ENCODE data around the gene GRB7.

GRB7 gene

DNA sequence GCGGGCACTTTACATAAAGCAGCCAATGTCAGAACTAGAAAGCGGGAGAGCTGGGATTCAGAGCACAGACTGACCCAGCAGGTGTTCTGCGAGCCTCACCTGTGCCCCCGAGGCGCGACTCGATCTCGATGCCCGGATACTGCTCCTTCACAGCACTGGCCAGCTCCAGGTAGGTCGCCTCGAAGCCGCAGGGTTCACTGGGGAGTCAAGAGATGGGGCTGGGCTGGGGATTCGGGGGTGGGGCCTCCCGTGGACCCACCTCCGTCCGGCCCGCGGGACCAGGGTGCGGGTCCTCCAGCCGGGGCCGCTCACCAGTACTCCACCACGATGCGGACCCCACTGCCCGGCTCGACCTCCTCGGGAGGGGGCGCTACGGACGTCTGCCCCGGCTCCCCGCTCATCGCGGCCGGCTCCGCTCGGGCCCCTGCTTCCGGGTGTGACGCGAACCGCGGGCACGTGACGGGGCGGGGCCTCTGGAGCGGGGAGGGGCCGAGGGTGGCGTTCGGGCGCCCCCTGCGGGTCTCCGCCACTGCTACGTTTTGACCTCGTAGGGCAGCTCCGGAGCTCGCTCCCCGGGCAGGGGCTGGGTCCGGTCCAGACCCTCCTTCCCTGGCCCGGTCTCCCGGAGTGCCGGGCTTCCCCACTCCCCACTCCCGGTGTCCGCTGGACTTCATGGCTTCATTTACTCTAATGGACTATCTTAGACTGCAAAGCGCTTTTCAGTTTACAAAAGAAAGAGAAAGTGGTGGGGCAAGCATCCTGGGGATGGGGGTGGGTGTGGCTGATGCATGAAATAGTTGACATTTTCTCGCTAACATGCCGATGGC, 7.4 kb upstream of the GRB7 start, which contains the start of gene MIEN1:
Gene MIEN1, minus strand, starts transcription at position 438 of the 827 bp plus-strand sequence. Its CDS starts 37 bp downstream, at position 401.
- in situ Hi-C loops (cut with MboI; ENCODE audit: low sequenced_read_pairs, unreplicated experiment): no loop called here
- TF ChIP-seq, protein P1, sequence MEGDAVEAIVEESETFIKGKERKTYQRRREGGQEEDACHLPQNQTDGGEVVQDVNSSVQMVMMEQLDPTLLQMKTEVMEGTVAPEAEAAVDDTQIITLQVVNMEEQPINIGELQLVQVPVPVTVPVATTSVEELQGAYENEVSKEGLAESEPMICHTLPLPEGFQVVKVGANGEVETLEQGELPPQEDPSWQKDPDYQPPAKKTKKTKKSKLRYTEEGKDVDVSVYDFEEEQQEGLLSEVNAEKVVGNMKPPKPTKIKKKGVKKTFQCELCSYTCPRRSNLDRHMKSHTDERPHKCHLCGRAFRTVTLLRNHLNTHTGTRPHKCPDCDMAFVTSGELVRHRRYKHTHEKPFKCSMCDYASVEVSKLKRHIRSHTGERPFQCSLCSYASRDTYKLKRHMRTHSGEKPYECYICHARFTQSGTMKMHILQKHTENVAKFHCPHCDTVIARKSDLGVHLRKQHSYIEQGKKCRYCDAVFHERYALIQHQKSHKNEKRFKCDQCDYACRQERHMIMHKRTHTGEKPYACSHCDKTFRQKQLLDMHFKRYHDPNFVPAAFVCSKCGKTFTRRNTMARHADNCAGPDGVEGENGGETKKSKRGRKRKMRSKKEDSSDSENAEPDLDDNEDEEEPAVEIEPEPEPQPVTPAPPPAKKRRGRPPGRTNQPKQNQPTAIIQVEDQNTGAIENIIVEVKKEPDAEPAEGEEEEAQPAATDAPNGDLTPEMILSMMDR (IDR thresholded peaks at IDR 0.05; ENCODE audit: borderline replicate concordance, control extremely low read depth, extremely low read depth, insufficient read depth, missing control alignments): peak; percentile 70
- DNase-seq (ENCODE audit: low spot score): peak; percentile 99

DNA sequence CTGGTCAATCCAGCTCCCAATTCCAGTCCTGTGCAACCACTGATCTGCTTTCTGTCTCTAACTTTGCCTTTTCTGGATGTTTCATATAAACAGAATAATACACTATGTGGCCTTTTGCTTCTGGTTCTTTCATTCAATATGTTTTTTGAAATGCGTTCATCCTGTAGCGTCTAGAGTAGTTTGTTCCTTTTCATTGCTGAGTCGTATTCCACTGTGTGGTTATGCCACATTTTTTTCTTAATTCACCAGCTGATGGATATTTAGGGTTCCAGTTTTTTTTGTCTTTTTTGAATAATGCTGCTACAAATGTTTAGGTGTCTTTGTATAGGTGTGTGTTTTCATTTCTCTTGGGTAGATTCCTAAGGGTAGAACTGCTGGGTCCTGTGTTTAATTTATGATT, 5.2 kb upstream of the GRB7 start:
- TF ChIP-seq, protein P1 (IDR thresholded peaks at IDR 0.05; ENCODE audit: borderline replicate concordance, control extremely low read depth, extremely low read depth, insufficient read depth, missing control alignments): no peak
- in situ Hi-C loops (cut with MboI; ENCODE audit: low sequenced_read_pairs, unreplicated experiment): no loop called here

DNA sequence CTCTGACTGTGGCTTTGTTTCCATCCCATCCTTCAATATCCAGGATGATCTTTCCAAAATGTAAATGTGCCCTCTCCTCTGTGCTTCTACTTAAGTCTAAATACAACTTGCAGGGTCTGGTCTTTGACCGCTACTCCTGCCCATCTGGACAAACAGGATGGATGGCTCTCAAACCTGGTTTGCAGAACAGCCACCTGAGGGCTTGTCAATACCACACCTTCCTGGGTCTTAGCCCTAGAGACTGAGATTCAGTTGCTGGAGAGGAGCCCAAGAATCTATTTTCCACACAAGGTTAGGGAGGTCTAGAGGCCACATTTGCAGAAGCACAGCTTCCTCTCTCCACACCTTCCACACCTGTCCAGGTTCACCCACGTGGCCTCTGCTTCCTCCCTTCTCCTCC, 1.9 kb upstream of the GRB7 start:
- no peak for DNase-seq (ENCODE audit: low spot score)
- TF ChIP-seq, protein P1 (IDR thresholded peaks at IDR 0.05; ENCODE audit: borderline replicate concordance, control extremely low read depth, extremely low read depth, insufficient read depth, missing control alignments): no peak

More for the DNA sequence above, 5.2 kb upstream of the GRB7 start:
- DNase-seq (ENCODE audit: low spot score): no peak

DNA sequence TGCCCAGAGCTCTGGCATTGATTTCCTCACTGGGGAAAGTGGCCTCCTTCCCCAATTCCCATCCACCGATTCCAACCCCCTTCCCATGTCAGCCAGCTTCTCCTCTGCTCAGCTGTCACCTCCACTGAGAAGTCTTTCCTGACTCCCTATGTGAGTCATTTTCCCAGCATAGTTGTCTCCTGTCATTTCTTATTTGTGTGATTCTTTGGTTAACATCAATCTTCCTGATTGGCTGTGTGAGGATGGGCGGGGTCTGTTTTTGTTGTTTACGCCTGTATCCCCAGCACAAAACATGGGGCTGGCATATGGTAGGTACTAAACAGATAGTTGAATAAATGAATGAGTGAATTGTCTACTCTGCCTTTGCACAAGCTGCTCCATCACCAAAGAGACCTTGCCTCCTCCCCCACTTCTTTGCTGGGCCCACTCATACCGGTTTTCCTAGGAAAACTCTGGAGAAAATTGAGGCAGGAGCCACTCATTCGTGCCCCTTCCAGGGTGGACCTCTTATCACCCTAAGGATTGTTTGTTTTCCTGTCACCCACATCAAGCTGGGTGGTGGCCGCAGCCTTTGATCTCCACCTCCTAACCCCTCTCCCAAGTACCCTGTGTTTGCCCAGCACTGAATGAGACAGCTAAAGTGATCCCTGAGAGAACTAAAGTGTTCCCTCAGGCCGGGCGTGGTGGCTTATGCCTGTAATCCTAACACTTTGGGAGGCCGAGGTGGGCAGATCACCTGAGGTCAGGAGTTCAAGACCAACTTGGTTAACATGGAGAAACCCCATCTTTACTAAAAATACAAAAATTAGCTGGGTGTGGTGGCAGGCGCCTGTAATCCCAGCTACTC, 1.2 kb upstream of the GRB7 start:
- in situ Hi-C loops (cut with MboI; ENCODE audit: low sequenced_read_pairs, unreplicated experiment): no loop called here
- TF ChIP-seq, protein P1 (IDR thresholded peaks at IDR 0.05; ENCODE audit: borderline replicate concordance, control extremely low read depth, extremely low read depth, insufficient read depth, missing control alignments): no peak
- DNase-seq (ENCODE audit: low spot score): no peak

More for the DNA sequence above, 1.9 kb upstream of the GRB7 start:
- in situ Hi-C loops (cut with MboI; ENCODE audit: low sequenced_read_pairs, unreplicated experiment): no loop called here

DNA sequence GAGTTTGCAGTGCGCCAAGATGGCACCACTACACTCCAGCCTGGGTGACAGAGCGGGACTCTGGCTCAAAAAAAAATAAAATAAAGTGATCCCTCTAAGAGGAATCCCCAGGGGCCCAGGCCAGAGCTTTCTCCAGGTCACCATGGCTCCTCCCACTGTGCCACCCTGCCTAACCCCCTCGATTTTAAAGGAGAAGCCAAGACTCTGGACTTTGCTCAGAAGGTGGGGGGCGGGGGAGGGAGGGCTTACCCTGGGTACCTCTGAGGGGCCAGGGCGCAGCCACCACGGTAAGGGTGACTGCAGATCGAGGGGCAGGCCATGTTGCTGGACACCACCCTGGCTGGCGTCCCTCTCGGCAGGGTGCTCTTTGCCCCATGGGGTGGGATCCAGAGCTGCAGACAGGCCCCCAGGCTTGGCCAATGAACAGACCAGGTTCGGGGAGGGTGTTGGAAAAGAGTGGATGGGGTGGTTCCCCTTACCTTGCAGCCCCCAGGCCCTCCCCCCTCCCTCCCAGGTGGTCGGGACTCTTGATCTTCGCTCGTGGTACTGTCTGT, 455 bp upstream of the GRB7 start:
- TF ChIP-seq, protein P1 (IDR thresholded peaks at IDR 0.05; ENCODE audit: borderline replicate concordance, control extremely low read depth, extremely low read depth, insufficient read depth, missing control alignments): no peak
- in situ Hi-C loops (cut with MboI; ENCODE audit: low sequenced_read_pairs, unreplicated experiment): no loop called here
- DNase-seq (ENCODE audit: low spot score): no peak

DNA sequence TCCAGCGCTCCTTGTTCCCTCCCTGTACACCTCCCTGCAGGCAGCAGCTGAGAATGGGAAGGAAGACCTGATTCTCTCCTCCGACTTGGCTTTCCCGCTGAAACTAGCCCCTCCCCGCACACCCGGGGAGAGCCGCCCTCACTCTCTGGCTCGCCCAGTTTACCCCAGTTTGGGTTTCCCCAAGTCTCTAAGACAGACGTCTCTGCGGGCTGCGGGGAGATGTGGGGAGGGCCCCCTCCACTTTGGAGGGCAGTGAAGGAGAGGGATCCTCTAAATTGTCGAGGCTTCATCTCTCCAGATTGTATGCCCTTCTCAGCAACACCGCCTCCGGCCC, 797 bp downstream of the GRB7 start:
- DNase-seq (ENCODE audit: low spot score): peak; percentile 84
- TF ChIP-seq, protein P1 (IDR thresholded peaks at IDR 0.05; ENCODE audit: borderline replicate concordance, control extremely low read depth, extremely low read depth, insufficient read depth, missing control alignments): no peak
- in situ Hi-C loops (cut with MboI; ENCODE audit: low sequenced_read_pairs, unreplicated experiment): no loop called here

Measured in GM13976 (cell line).